K562 (cell line): ENCODE data around the gene SND1. TPM values are rescaled to one million over a fixed set of nuclear protein-coding genes. Genes with fewer than 3 reads are reported as not detected.

ENCODE experiments used
- ATAC-seq: fragments of 200-7000 bp; cut with Tn5 transposase; 3 replicates; pipeline ENCODE4 v1.9.1; 2020; ENCODE audit warnings: moderate library complexity
- BruUV-seq: library from RNA; stranded (reverse); fragments of 400-500 nt; replicated peaks from 2 replicates; lab custom pipeline; 2021; lab: Mats Ljungman, UMichigan
- CTCF ChIA-PET: fragments of 300-600 bp; formaldehyde crosslinking; extraction: SDS; loops from one replicate; lab custom pipeline; 2021; ENCODE audit warnings: low intra/inter-chr PET ratio; lab: Yijun Ruan, JAX
- POLR2A ChIA-PET: fragments of 300-600, 350-650 bp; sonication (Branson Sonifier 250); formaldehyde crosslinking; extraction: SDS; loops from one replicate; lab custom pipeline; 2021; ENCODE audit warnings: antibody characterized with exemption, inconsistent platforms; lab: Yijun Ruan, JAX
- DNase-seq, 4 experiments: peaks; one replicate each; pipeline versions ENCODE4 v3.0.0 to v3.0.0-alpha.2; 2011 to 2018; ENCODE audit warnings: low spot score in 3 of 4, mixed read lengths in 3 of 4; ENCODE audit errors: extremely low read depth in 1 of 4
- FAIRE-seq: peaks from 2 replicates; lab custom pipeline; 2011; peaks lifted over from hg19 to GRCh38; lab: Jason Lieb, UNC
- H2AFZ ChIP-seq: 2 replicates; pipeline ENCODE4 v1.6.0; 2011; ENCODE audit warnings: low read depth, low read length, control low read depth, inconsistent platforms
- H3K27ac ChIP-seq: fragments of 200-600 bp; 3 replicates; pipeline ENCODE4 v1.8.0; 2011; ENCODE audit warnings: low read depth, mild to moderate bottlenecking, control low read depth, inconsistent platforms, low read length, moderate library complexity, mixed read lengths; ENCODE audit errors: extremely low read depth
- H3K27me3 ChIP-seq, 2 experiments: fragments of 300-600 bp in 1 of 2; 2 replicates in 1 of 2; 3 replicates in 1 of 2; pipeline versions ENCODE4 v1.6.0 to v1.8.0; 2011; ENCODE audit warnings: inconsistent platforms in 2 of 2, low read length in 2 of 2, mild to moderate bottlenecking in 1 of 2, mixed read lengths in 1 of 2, moderate library complexity in 1 of 2; ENCODE audit not compliant: control insufficient read depth in 2 of 2, insufficient read depth in 2 of 2
- H3K36me3 ChIP-seq: fragments of 300-600 bp; 3 replicates; pipeline ENCODE4 v1.8.0; 2011; ENCODE audit warnings: mild to moderate bottlenecking, low read length, inconsistent platforms; ENCODE audit not compliant: control insufficient read depth, insufficient read depth
- H3K4me1 ChIP-seq, 2 experiments: fragments of 200-600 bp in 1 of 2; replicated peaks in 1 of 2; 2 replicates in 1 of 2; 3 replicates in 1 of 2; pipeline versions ENCODE4 v1.5.1 to v1.8.0; 2011; ENCODE audit warnings: inconsistent platforms in 2 of 2, low read length in 2 of 2, mild to moderate bottlenecking in 1 of 2, mixed read lengths in 1 of 2, moderate library complexity in 1 of 2; ENCODE audit not compliant: control insufficient read depth in 2 of 2, insufficient read depth in 2 of 2
- H3K4me2 ChIP-seq: 2 replicates; pipeline ENCODE4 v1.6.1; 2011; ENCODE audit warnings: low read length, control low read depth, inconsistent platforms, mixed read lengths; ENCODE audit not compliant: insufficient read depth
- H3K4me3 ChIP-seq: fragments of 200-600 bp; sonication (generic), shearing (Covaris generic); 2 replicates; pipeline ENCODE4 v1.5.1; 2016; ENCODE audit warnings: control low read depth, inconsistent platforms
- H3K79me2 ChIP-seq: fragments of 200-600 bp; 3 replicates; pipeline ENCODE4 v1.8.0; 2011; ENCODE audit warnings: low read length, inconsistent platforms; ENCODE audit not compliant: control insufficient read depth, insufficient read depth
- H3K9ac ChIP-seq, 2 experiments: 2 replicates each; pipeline versions ENCODE4 v1.6.0 to v1.6.1; 2011; ENCODE audit warnings: low read depth in 2 of 2, low read length in 2 of 2, control low read depth in 1 of 2, inconsistent platforms in 1 of 2, mild to moderate bottlenecking in 1 of 2, mixed read lengths in 1 of 2; ENCODE audit not compliant: insufficient read depth in 1 of 2
- H3K9me1 ChIP-seq: one replicate; pipeline ENCODE4 v1.6.0; 2011; ENCODE audit warnings: inconsistent platforms, mild to moderate bottlenecking, low read length, moderate library complexity; ENCODE audit not compliant: control insufficient read depth, insufficient read depth
- H3K9me3 ChIP-seq: replicated peaks from 2 replicates; pipeline ENCODE4 v1.5.1; 2011; ENCODE audit warnings: low read depth, low read length, inconsistent platforms; ENCODE audit not compliant: control insufficient read depth, insufficient read depth
- H4K20me1 ChIP-seq: replicated peaks from 2 replicates; pipeline ENCODE4 v1.6.1; 2011; ENCODE audit warnings: low read length, inconsistent platforms, mixed read lengths; ENCODE audit not compliant: control insufficient read depth, insufficient read depth
- ATF7 ChIP-seq: fragments of 450-650 bp; IDR thresholded peaks from 2 replicates; pipeline ENCODE4 v1.7.1; 2014; ENCODE audit warnings: mild to moderate bottlenecking, moderate library complexity
- BRF1 ChIP-seq: IDR thresholded peaks from 3 replicates; pipeline ENCODE4 v1.6.1; 2011; ENCODE audit warnings: borderline replicate concordance, mild to moderate bottlenecking; ENCODE audit not compliant: insufficient read length; ENCODE audit errors: extremely low read depth
- CTBP1 ChIP-seq: fragments of 450-650 bp; IDR thresholded peaks from 2 replicates; pipeline ENCODE4 v1.6.1; 2016; ENCODE audit warnings: borderline replicate concordance
- GTF2A2 ChIP-seq: IDR thresholded peaks from 2 replicates; pipeline ENCODE4 v1.6.1; 2016; ENCODE audit warnings: mild to moderate bottlenecking, missing genetic modification characterization, missing compliant biosample characterization
- HMG20B ChIP-seq: fragments of 250-450 bp; sonication (Bioruptor Pico); IDR thresholded peaks from 2 replicates; pipeline ENCODE4 v1.5.0; 2021; ENCODE audit warnings: mild to moderate bottlenecking
- RB1 ChIP-seq: fragments of 450-650 bp; IDR thresholded peaks from 2 replicates; pipeline ENCODE4 v1.6.1; 2017; ENCODE audit warnings: low read depth, mild to moderate bottlenecking
- SIN3A ChIP-seq, 2 experiments: fragments of 150-350 bp in 1 of 2; IDR thresholded peaks; 2 replicates each; pipeline ENCODE4 v1.6.1; 2011 to 2016; ENCODE audit warnings: borderline replicate concordance in 2 of 2, low read depth in 2 of 2, low read length in 2 of 2, mild to moderate bottlenecking in 2 of 2, moderate library complexity in 2 of 2; ENCODE audit not compliant: control insufficient read depth in 1 of 2
- SPI1 ChIP-seq: IDR thresholded peaks from 2 replicates; pipeline ENCODE4 v1.6.1; 2011; ENCODE audit warnings: low read depth, low read length, control low read depth, borderline replicate concordance
- ZNF717 ChIP-seq: fragments of 250-450 bp; sonication (Bioruptor Pico); IDR thresholded peaks from 2 replicates; pipeline ENCODE4 v1.5.0; 2021
- WGBS: fragments of 100-300 bp; shearing (Covaris generic); methylation state at CpG from one replicate; pipeline ENCODE4 v1.1.6; 2016; ENCODE audit warnings: low coverage, mixed read lengths; ENCODE audit not compliant: insufficient coverage; ENCODE audit errors: missing lambda C conversion rate; 5-methylcytosine and 5-hydroxymethylcytosine counted together
- in situ Hi-C: fragments of 300-500 bp; cut with MboI; formaldehyde crosslinking; loops from 4 replicates; pipeline ENCODE4 v1.15.0; 2018; ENCODE audit warnings: inconsistent platforms, mixed read lengths
- intact Hi-C: fragments of 100-400 bp; cut with micrococcal nuclease; formaldehyde crosslinking; loops from 2 replicates; pipeline ENCODE4 v1.14.2; 2022
- polyA plus RNA-seq, 8 experiments: library from polyadenylated mRNA; depleted of rRNA in 4 of 8; stranded (reverse) in 5 of 8; unstranded in 3 of 8; fragments of >200 nt; fragmentation: Nextera tagmentation in 2 of 8; fragmentation: Illumina TruSeq in 1 of 8; extraction: Ambion mirVana in 2 of 8; extraction: Trizol in 1 of 8; gene quantifications; 2 replicates each; pipeline versions ENCODE4 v1.2.1 to v1.2.3, GENCODE V29; 2011 to 2014; ENCODE audit warnings: inconsistent platforms in 1 of 8, missing spikeins in 1 of 8
- total RNA-seq, 7 experiments: library from RNA; depleted of rRNA in 6 of 7; stranded (reverse); fragments of >200 nt in 6 of 7; fragmentation: Illumina TruSeq in 2 of 7; extraction: Trizol in 2 of 7; gene quantifications; 2 replicates each; pipeline versions ENCODE4 v1.2.1 to v1.2.3, GENCODE V29; 2011 to 2021; ENCODE audit warnings: low replicate concordance in 1 of 7
- TF ChIP-seq, protein P1 (sequence below): sonication (generic); formaldehyde crosslinking; IDR thresholded peaks from 2 replicates; pipeline ENCODE4 v1.8.1; 2023; ENCODE audit warnings: mild to moderate bottlenecking, missing genetic modification reagents
- TF ChIP-seq, protein P2 (sequence below): sonication (generic); formaldehyde crosslinking; IDR thresholded peaks from 2 replicates; pipeline ENCODE4 v1.8.0; 2022; ENCODE audit warnings: mild to moderate bottlenecking, missing genetic modification reagents
- TF ChIP-seq, protein P3 (sequence below): sonication (generic); formaldehyde crosslinking; IDR thresholded peaks from 2 replicates; pipeline ENCODE4 v1.8.0; 2022; ENCODE audit warnings: mild to moderate bottlenecking, missing genetic modification reagents

The SND1 gene
- total and polyA plus RNA-seq, 9 of the 15 experiments (the other 6 are each of a cell fraction or from before 2014, with no cell fraction given), result 46.5 to 307 (median 191) TPM

DNA sequence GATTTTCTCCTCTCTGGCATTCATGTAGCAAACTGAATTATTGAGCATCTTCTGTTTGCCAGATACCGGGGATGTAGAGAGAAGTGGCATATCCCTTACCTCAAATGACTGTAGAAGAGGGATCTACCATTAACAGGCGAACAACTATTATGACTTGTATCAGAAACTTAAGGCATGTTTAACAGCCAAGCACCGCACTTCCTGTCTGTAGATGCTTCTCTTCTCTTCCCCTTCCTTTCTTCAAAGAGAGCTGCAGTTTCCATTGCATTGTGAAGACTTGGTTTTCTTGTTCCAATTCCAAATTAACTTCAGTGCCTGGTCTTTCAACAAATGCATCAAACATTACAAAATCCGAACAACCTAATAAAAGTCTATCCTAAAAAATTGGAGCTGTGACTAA, 330.0 kb downstream of the SND1 start:
- peaks cover 14% of the 10 kb centered on the region for H3K79me2 ChIP-seq
- CTCF ChIA-PET, result no interaction called here

DNA sequence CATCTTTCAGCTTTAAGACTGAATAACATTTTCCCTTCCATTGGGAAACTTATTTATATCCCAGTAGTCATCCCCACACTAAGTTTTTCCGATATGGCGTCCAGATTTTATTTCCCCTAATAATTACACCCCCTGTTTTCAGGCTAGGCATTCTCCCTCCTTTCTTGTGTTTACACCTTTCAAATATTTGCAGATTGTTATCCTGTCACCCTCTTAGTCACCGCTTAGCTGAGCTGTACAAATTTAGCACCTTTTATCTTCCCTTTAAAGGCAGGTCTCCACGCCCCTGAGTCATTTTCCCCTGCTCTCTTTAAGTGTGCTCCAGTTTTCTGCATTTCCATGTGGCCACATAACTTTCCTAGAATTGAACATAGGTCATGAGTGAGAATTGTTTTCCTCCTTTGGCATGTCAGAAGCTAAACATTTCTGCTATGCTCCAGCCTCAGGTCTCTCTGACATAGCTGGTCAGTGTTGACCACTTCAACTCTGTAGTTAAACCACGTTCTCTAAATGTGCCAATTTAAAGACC, 331.9 kb downstream of the SND1 start:
- BruUV-seq, result no TSS peak
- CTCF ChIA-PET, result no interaction called here
- H3K4me3 ChIP-seq, result no peak overlapping the region
- 28% methylated on average over 5 of the region's 5 CpGs for WGBS
- ATAC-seq (peak; percentile 79), DNase-seq (peak; percentile 51 to 85 (median 66)), FAIRE-seq (peak; percentile 69)
- H3K4me2 ChIP-seq, result peak overlapping the region; percentile 48
- peak overlapping the region; percentile 55 for H3K27ac ChIP-seq
- H3K9me1 ChIP-seq, result no peaks in the 10 kb centered on the region
- H3K79me2 ChIP-seq, result peaks cover 30% of the 10 kb centered on the region
- in situ Hi-C loops, result no loop called here
- H3K27me3 ChIP-seq, result no peaks in the 10 kb centered on the region
- intact Hi-C loops, result no loop called here
- H4K20me1 ChIP-seq, result no peaks in the 10 kb centered on the region; the same call in 1 of the 2 replicates
- peaks cover 12 to 44% of the 10 kb centered on the region in 2 experiments for H3K4me1 ChIP-seq
- POLR2A ChIA-PET, result interaction anchor here (0.7 to 3.9 kb wide), 8 partner anchors 10 to 34 kb away, joined by 3 to 13 read pairs (median 4); no protein-coding TSS in a partner anchor
- H3K36me3 ChIP-seq, result peaks cover 30% of the 10 kb centered on the region
- no peaks in the 10 kb centered on the region; the same call in 1 of the 2 replicates for H3K9me3 ChIP-seq
- peak overlapping the region; percentile 0 to 8; a peak in 2 of 4 replicates for H3K9ac ChIP-seq
- 0 out of 2 replicates have a peak overlapping the region, but pooled peaks have one; percentile 6 for H2AFZ ChIP-seq
- TF ChIP-seq RB1 (no peak), BRF1 (no peak), GTF2A2 (tag) (no peak), SIN3A (IDR thresholded peaks at IDR 0.05; ENCODE audit: borderline replicate concordance in 2 of 2, control insufficient read depth in 1 of 2, low read depth in 2 of 2, low read length in 2 of 2) (peak in 1 of 2 experiments; percentile 55; a peak in 1 of 4 replicates), ZNF717 (CRISPR knock-in tag) (no peak), ATF7 (peak; percentile 47; the same call in 1 of the 2 replicates), CTBP1 (peak; percentile 58; the same call in 1 of the 2 replicates), HMG20B (CRISPR knock-in tag) (no peak)
- TF ChIP-seq, protein P1, sequence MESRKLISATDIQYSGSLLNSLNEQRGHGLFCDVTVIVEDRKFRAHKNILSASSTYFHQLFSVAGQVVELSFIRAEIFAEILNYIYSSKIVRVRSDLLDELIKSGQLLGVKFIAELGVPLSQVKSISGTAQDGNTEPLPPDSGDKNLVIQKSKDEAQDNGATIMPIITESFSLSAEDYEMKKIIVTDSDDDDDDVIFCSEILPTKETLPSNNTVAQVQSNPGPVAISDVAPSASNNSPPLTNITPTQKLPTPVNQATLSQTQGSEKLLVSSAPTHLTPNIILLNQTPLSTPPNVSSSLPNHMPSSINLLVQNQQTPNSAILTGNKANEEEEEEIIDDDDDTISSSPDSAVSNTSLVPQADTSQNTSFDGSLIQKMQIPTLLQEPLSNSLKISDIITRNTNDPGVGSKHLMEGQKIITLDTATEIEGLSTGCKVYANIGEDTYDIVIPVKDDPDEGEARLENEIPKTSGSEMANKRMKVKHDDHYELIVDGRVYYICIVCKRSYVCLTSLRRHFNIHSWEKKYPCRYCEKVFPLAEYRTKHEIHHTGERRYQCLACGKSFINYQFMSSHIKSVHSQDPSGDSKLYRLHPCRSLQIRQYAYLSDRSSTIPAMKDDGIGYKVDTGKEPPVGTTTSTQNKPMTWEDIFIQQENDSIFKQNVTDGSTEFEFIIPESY (CRISPR knock-in tag), result no peak
- TF ChIP-seq, protein P2, sequence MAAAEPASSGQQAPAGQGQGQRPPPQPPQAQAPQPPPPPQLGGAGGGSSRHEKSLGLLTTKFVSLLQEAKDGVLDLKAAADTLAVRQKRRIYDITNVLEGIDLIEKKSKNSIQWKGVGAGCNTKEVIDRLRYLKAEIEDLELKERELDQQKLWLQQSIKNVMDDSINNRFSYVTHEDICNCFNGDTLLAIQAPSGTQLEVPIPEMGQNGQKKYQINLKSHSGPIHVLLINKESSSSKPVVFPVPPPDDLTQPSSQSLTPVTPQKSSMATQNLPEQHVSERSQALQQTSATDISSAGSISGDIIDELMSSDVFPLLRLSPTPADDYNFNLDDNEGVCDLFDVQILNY (CRISPR knock-in tag), result no peak

More for the DNA sequence above, 330.0 kb downstream of the SND1 start:
- TF ChIP-seq SPI1, result peak; percentile 58; the same call in 1 of the 2 replicates
- TF ChIP-seq, protein P3, sequence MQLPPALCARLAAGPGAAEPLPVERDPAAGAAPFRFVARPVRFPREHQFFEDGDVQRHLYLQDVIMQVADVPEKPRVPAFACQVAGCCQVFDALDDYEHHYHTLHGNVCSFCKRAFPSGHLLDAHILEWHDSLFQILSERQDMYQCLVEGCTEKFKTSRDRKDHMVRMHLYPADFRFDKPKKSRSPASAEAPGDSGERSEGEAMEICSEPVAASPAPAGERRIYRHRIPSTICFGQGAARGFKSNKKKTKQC (CRISPR knock-in tag), result no peak
- H3K4me1 ChIP-seq, result peaks cover 7 to 35% of the 10 kb centered on the region in 2 experiments
- H3K9me3 ChIP-seq, result peaks cover 4% of the 10 kb centered on the region; the same call in 1 of the 2 replicates
- intact Hi-C loops, result no loop called here
- H3K9ac ChIP-seq, result no peak overlapping the region
- H4K20me1 ChIP-seq, result no peaks in the 10 kb centered on the region; the same call in 1 of the 2 replicates
- FAIRE-seq, result no peak
- DNase-seq, result no peak
- in situ Hi-C loops, result no loop called here
- WGBS, result 86% methylated on average over 4 of the region's 4 CpGs
- no TSS peak for BruUV-seq
- H3K27ac ChIP-seq, result no peak overlapping the region
- H3K27me3 ChIP-seq, result no peaks in the 10 kb centered on the region
- H3K9me1 ChIP-seq, result no peaks in the 10 kb centered on the region
- H2AFZ ChIP-seq, result no peak overlapping the region
- peaks cover 30% of the 10 kb centered on the region for H3K36me3 ChIP-seq
- ATAC-seq, result no peak
- H3K4me3 ChIP-seq, result no peak overlapping the region
- POLR2A ChIA-PET, result interaction anchor here (0.6 to 3.4 kb wide), 3 partner anchors 10 to 43 kb away, joined by 3 to 12 read pairs (median 5); no protein-coding TSS in a partner anchor
- no peak overlapping the region for H3K4me2 ChIP-seq
